ES-I3 (cell line): Measurements from ENCODE around the gene ZNF75A.
"Not testable (repeated sequence)": the region's sequence is repeated elsewhere in the genome, so short reads cannot be mapped to it uniquely, and the experiment has no call there.

Experiments used
- H3K36me3 ChIP-seq: 2 replicates; pipeline ENCODE4 v1.6.1; 2013; ENCODE audit warnings: mild to moderate bottlenecking, low read length, control low read depth, moderate library complexity; ENCODE audit not compliant: insufficient read depth
- H3K4me1 ChIP-seq: 2 replicates; pipeline ENCODE4 v1.6.1; 2013; ENCODE audit warnings: mild to moderate bottlenecking, control low read depth, low read length; ENCODE audit not compliant: insufficient read depth
- H3K9ac ChIP-seq: 2 replicates; pipeline ENCODE4 v1.6.1; 2013; ENCODE audit warnings: low read depth, mild to moderate bottlenecking, low read length, moderate library complexity
- H3K9me3 ChIP-seq: 2 replicates; pipeline ENCODE4 v1.6.1; 2013; ENCODE audit warnings: mild to moderate bottlenecking, low read length, moderate library complexity; ENCODE audit not compliant: control insufficient read depth, insufficient read depth

The ZNF75A gene

GRCh38 chr16:3305109-3306068, at the start of gene ZNF75A, which contains the start of gene TIGD7:
Gene ZNF75A (plus strand): TSS chr16:3305497. CDS start chr16:3308429, 2,932 bp downstream.
Gene TIGD7 (minus strand): TSS chr16:3305430. CDS start chr16:3300614, 4,816 bp downstream.
- no peaks in the 10 kb centered on the region for H3K4me1 ChIP-seq
- peaks cover 21% of the 10 kb centered on the region for H3K36me3 ChIP-seq
- peak within 1 kb of the TSS; percentile 86 for H3K9ac ChIP-seq
- peaks cover 24% of the 10 kb centered on the region for H3K9me3 ChIP-seq

- Histone ChIP-seq H3K4me1 (no peaks in the 10 kb centered on the region), H3K9ac (no peak within 1 kb of the TSS), H3K9me3 (no peaks in the 10 kb centered on the region), H3K36me3 (no peaks in the 10 kb centered on the region)
Measured at GRCh38 chr16:3256146-3256865, 49.0 kb upstream of the ZNF75A start, which contains the start of gene MEFV. Gene MEFV (minus strand): TSS chr16:3256633. CDS start chr16:3256587, 46 bp downstream.

- Histone ChIP-seq H3K4me1 (no peaks in the 10 kb centered on the region), H3K36me3 (no peaks in the 10 kb centered on the region), H3K9ac (no peak overlapping the region)
Measured at GRCh38 chr16:3256866-3257465, 48.3 kb upstream of the ZNF75A start.

DNA sequence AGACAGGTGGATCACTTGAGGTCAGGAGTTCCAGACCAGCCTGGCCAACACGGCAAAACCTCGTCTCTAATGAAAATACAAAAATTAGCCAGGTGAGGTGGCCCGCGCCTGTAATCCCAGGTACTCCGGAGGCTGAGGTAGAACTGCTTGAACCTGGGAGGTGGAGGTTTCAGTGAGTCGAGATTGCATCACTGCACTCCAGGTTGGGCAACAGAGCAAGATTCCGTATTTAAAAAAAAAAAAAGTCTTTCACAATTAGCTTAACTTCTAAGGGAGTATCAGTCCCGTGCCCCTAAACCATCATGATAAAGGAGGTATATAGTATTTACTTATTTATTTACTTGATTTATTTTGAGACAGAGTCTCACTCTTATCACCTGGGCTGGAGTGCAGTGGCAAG, 45.5 kb upstream of the ZNF75A start:
- Histone ChIP-seq H3K9ac (no peak overlapping the region), H3K4me1 (no peaks in the 10 kb centered on the region), H3K9me3 (no peaks in the 10 kb centered on the region), H3K36me3 (no peaks in the 10 kb centered on the region)

More at GRCh38 chr16:3256866-3257465, 48.3 kb upstream of the ZNF75A start:
- H3K9me3 ChIP-seq = no peaks in the 10 kb centered on the region

DNA sequence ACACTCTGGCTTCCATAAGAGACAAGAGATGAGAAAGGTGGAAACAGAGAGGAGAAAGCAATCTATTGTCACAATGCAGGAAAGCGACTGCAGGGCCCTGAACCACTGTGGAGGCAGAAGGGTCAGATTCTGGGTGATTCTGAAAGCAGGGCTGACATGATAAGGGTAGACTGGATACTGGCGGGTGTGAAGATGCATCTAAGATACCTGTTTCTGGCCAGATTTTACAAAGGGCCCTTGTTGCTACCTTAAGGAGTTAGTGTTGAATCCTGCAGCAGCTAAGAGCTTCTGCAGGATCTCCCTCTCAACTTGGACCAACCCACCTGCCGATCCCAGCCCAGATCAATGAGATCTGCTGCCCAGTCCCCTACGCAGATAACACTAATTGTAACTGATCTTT, 42.8 kb upstream of the ZNF75A start:
- peaks cover 2% of the 10 kb centered on the region; the same call in 1 of the 2 replicates for H3K9me3 ChIP-seq
- H3K9ac ChIP-seq = no peak overlapping the region
- H3K36me3 ChIP-seq = no peaks in the 10 kb centered on the region
- no peaks in the 10 kb centered on the region for H3K4me1 ChIP-seq

- Histone ChIP-seq H3K4me1 (no peaks in the 10 kb centered on the region), H3K36me3 (no peaks in the 10 kb centered on the region), H3K9me3 (peaks cover 2% of the 10 kb centered on the region; the same call in 1 of the 2 replicates), H3K9ac (peak overlapping the region; percentile 58; the same call in 1 of the 2 replicates)
Measured at GRCh38 chr16:3264137-3265036, 40.9 kb upstream of the ZNF75A start.

DNA sequence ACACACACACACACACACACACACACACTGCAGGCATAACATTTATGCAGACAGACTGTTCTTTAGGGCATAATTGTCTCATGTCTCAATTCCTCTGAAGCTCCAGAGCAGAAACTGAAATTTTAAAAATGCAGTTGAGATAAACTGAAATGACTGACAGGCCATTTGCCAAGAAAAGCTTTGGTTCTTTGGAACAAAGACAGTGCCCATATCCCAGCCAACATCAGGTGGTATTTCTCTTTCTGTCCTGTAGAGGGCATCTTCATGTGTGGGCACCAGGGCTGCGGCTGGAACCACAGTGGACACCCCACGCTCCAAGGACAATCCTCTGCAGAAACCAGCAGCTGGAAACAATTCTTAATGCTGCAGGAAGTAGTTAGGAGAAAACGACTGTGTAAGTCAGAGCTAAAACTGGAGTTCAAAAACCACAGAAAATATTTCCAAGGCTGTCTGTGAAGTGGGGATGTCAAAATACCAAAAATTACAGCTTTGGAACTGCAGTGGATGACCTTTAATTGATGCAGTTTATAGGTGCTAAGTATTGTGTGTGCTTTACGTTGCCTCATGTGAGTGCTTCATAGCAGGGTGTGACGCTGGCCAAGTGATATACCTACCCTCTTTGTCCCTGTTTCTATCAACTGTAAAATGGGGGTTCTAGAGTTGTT, 38.3 kb upstream of the ZNF75A start:
- no peak overlapping the region for H3K9ac ChIP-seq

GRCh38 chr16:3268294-3268693, 37.0 kb upstream of the ZNF75A start:
- no peaks in the 10 kb centered on the region for H3K4me1 ChIP-seq
- no peak overlapping the region for H3K9ac ChIP-seq
- H3K9me3 ChIP-seq = peaks cover 2% of the 10 kb centered on the region; the same call in 1 of the 2 replicates
- H3K36me3 ChIP-seq = no peaks in the 10 kb centered on the region

More for the DNA sequence above, 38.3 kb upstream of the ZNF75A start:
- H3K4me1 ChIP-seq = no peaks in the 10 kb centered on the region
- no peaks in the 10 kb centered on the region for H3K36me3 ChIP-seq
- peaks cover 2% of the 10 kb centered on the region; the same call in 1 of the 2 replicates for H3K9me3 ChIP-seq

DNA sequence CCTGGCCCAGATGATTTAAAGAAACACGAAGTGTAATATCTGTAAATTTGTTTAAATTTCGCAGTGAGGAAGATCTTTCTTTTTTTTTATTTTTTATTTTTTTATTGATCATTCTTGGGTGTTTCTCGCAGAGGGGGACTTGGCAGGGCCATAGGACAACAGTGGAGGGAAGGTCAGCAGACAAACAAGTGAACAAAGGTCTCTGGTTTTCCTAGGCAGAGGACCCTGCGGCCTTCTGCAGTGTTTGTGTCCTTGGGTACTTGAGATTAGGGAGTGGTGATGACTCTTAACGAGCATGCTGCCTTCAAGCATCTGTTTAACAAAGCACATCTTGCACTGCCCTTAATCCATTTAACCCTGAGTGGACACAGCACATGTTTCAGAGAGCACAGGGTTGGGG, 34.6 kb upstream of the ZNF75A start:
- not testable (repeated sequence) for H3K9me3 ChIP-seq, H3K9ac ChIP-seq, H3K36me3 ChIP-seq, H3K4me1 ChIP-seq

DNA sequence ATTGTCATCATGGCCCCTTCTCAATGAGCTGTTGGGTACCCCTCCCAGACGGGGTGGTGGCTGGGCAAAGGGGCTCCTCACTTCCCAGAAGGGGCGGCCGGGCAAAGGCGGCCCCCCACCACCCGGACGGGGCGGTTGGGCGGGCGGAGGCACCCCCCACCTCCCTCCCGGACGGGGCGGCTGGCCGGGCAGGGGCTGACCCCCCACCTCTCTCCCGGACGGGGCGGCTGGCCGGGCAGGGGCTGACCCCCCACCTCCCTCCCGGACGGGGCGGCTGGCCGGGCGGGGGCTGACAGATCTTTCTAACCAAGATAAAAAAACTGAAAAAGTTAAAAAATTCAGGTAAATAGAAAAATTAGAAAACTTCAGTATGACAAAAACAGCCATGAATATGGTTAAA, 34.0 kb upstream of the ZNF75A start:
- H3K9me3 ChIP-seq, H3K36me3 ChIP-seq, H3K4me1 ChIP-seq, H3K9ac ChIP-seq: not testable (repeated sequence)

DNA sequence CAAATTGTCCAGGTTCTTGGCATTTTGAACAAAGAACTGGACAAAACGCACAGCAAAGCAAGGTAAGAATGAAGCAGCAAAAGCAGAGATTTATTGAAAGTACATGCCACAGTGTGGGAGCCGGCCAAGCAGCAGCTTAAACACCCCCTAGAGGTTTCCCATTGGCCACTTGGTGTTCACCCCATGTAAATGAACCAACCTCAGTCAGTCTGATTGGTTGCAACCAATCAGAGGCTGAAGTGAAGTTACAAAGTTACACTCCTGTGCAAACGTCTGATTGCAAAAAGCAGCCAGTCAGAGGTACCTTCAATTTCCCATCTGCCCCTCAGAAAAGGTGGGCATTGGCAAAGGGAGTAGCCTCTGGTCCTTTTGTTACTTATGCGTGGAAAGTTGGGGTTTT, 30.8 kb upstream of the ZNF75A start:
- H3K36me3 ChIP-seq = no peaks in the 10 kb centered on the region; the same call in 1 of the 2 replicates
- no peaks in the 10 kb centered on the region for H3K9me3 ChIP-seq
- no peak overlapping the region for H3K9ac ChIP-seq
- H3K4me1 ChIP-seq = no peaks in the 10 kb centered on the region

GRCh38 chr16:3274947-3275346, 30.4 kb upstream of the ZNF75A start:
- H3K9ac ChIP-seq = no peak overlapping the region
- H3K9me3 ChIP-seq = no peaks in the 10 kb centered on the region
- H3K4me1 ChIP-seq = no peaks in the 10 kb centered on the region
- no peaks in the 10 kb centered on the region; the same call in 1 of the 2 replicates for H3K36me3 ChIP-seq

DNA sequence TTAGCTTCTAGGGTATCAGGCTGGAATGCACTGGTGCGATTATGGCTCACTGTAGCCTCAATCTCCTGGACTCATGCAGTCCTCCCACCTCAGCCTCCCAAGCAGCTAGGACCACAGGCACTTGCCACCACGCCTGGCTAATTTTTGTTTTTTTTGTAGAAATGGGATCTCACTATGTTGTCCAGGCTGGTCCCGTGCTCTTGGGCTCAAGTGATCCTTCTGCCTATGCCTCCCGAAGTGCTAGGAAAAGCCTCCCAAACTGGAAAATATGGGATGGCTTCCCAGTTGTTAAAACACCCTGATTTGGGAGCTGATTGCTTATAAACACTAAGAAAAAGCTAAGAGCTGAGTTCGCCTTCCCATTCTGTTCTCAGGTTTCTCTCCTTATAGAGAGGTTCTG, 28.6 kb upstream of the ZNF75A start:
- no peaks in the 10 kb centered on the region for H3K4me1 ChIP-seq
- H3K9me3 ChIP-seq = no peaks in the 10 kb centered on the region
- no peak overlapping the region for H3K9ac ChIP-seq
- no peaks in the 10 kb centered on the region; the same call in 1 of the 2 replicates for H3K36me3 ChIP-seq
